GM19397 (cell line): ENCODE data around the gene WDFY4.

Experiments used
- ATAC-seq: cut with Tn5 transposase; IDR thresholded peaks from one replicate; pipeline ENCODE4 v1.9.1; 2021; ENCODE audit warnings: mild to moderate bottlenecking, moderate library complexity; ENCODE audit not compliant: unreplicated experiment

Gene WDFY4

GRCh38 chr10:48805848-48806247, 121.2 kb downstream of the WDFY4 start:
- ATAC-seq: no peak

- ATAC-seq: no peak
Observed at GRCh38 chr10:48806342-48806741, 121.7 kb downstream of the WDFY4 start.

GRCh38 chr10:48807791-48808470, 123.3 kb downstream of the WDFY4 start:
- no peak for ATAC-seq

GRCh38 chr10:48809261-48809660, 124.6 kb downstream of the WDFY4 start:
- ATAC-seq: no peak

- ATAC-seq: no peak
Observed at GRCh38 chr10:48811461-48811860, 126.8 kb downstream of the WDFY4 start.

- ATAC-seq: no peak
Observed at GRCh38 chr10:48811917-48812316, 127.2 kb downstream of the WDFY4 start.

- ATAC-seq: no peak
Observed at GRCh38 chr10:48813291-48813690, 128.6 kb downstream of the WDFY4 start.

GRCh38 chr10:48813825-48814224, 129.2 kb downstream of the WDFY4 start:
- ATAC-seq: no peak

- ATAC-seq: no peak
Observed at GRCh38 chr10:48814933-48815332, 130.3 kb downstream of the WDFY4 start.

GRCh38 chr10:48817141-48817540, 132.5 kb downstream of the WDFY4 start:
- no peak for ATAC-seq

- ATAC-seq: no peak
Observed at GRCh38 chr10:48818081-48818480, 133.4 kb downstream of the WDFY4 start.

- ATAC-seq: no peak
Observed at GRCh38 chr10:48818861-48819520, 134.3 kb downstream of the WDFY4 start.

GRCh38 chr10:48819783-48820182, 135.1 kb downstream of the WDFY4 start:
- ATAC-seq: no peak

- no peak for ATAC-seq
Observed at GRCh38 chr10:48820231-48820630, 135.6 kb downstream of the WDFY4 start.

- no peak for ATAC-seq
Observed at GRCh38 chr10:48820699-48821098, 136.0 kb downstream of the WDFY4 start.

GRCh38 chr10:48821111-48821510, 136.4 kb downstream of the WDFY4 start:
- ATAC-seq: no peak

- ATAC-seq: no peak
Observed at GRCh38 chr10:48821692-48822091, 137.0 kb downstream of the WDFY4 start.

- ATAC-seq: no peak
Observed at GRCh38 chr10:48833674-48834073, 149.0 kb downstream of the WDFY4 start.

- ATAC-seq: no peak
Observed at GRCh38 chr10:48834189-48834965, 149.7 kb downstream of the WDFY4 start.

GRCh38 chr10:48835781-48836180, 151.1 kb downstream of the WDFY4 start:
- ATAC-seq: no peak

- ATAC-seq: no peak
Observed at GRCh38 chr10:48836605-48837004, 151.9 kb downstream of the WDFY4 start.

GRCh38 chr10:48838834-48839233, 154.2 kb downstream of the WDFY4 start:
- no peak for ATAC-seq
